Endodermal cell (in vitro differentiated cells): ENCODE data around the gene SS18L1. TPM values are rescaled to one million over a fixed set of nuclear protein-coding genes. Genes with fewer than 3 reads are reported as not detected.

Experiments
- DNase-seq: peaks from one replicate; pipeline ENCODE4 v3.0.0-alpha.2; 2017
- H3K27ac ChIP-seq: 2 replicates; pipeline ENCODE4 v1.5.1; 2013; ENCODE audit warnings: mild to moderate bottlenecking, low read depth, low read length, moderate library complexity
- H3K27me3 ChIP-seq: 2 replicates; pipeline ENCODE4 v1.6.1; 2013; ENCODE audit warnings: mild to moderate bottlenecking, low read length, moderate library complexity; ENCODE audit not compliant: insufficient read depth, control insufficient read depth, poor library complexity, severe bottlenecking
- H3K36me3 ChIP-seq: 2 replicates; pipeline ENCODE4 v1.7.0; 2013; ENCODE audit warnings: mild to moderate bottlenecking, low read length, moderate library complexity; ENCODE audit not compliant: control insufficient read depth, insufficient read depth
- H3K4me1 ChIP-seq: one replicate; pipeline ENCODE4 v1.7.0; 2013; ENCODE audit warnings: low read length; ENCODE audit not compliant: control insufficient read depth, insufficient read depth
- H3K4me3 ChIP-seq: 2 replicates; pipeline ENCODE4 v1.5.1; 2013; ENCODE audit warnings: mild to moderate bottlenecking, low read length, moderate library complexity
- H3K9ac ChIP-seq: 2 replicates; pipeline ENCODE4 v1.6.1; 2013; ENCODE audit warnings: mild to moderate bottlenecking, low read length, moderate library complexity; ENCODE audit not compliant: poor library complexity, severe bottlenecking; ENCODE audit errors: extremely low read depth
- H3K9me3 ChIP-seq: 2 replicates; pipeline ENCODE4 v1.6.1; 2013; ENCODE audit warnings: mild to moderate bottlenecking, low read length, moderate library complexity; ENCODE audit not compliant: control insufficient read depth
- H3K27ac Mint-ChIP-seq: 2 replicates; pipeline ENCODE4 v1.8.0; 2020; ENCODE audit warnings: mixed read lengths
- H3K27me3 Mint-ChIP-seq: 2 replicates; pipeline ENCODE4 v1.8.0; 2021; ENCODE audit warnings: mild to moderate bottlenecking, mixed read lengths; ENCODE audit not compliant: insufficient read depth
- H3K36me3 Mint-ChIP-seq: 2 replicates; pipeline ENCODE4 v1.8.0; 2020; ENCODE audit warnings: low read depth, mixed read lengths
- H3K4me1 Mint-ChIP-seq: 2 replicates; pipeline ENCODE4 v1.8.0; 2020; ENCODE audit warnings: mixed read lengths
- H3K4me3 Mint-ChIP-seq: 2 replicates; pipeline ENCODE4 v1.8.0; 2020; ENCODE audit warnings: mild to moderate bottlenecking, moderate library complexity, mixed read lengths
- H3K9me3 Mint-ChIP-seq: 2 replicates; pipeline ENCODE4 v1.8.0; 2020; ENCODE audit warnings: mild to moderate bottlenecking, mixed read lengths
- WGBS, 2 experiments: methylation state at CpG; one replicate each; pipeline versions ENCODE4 v1.1.5 to v1.1.7; 2013; ENCODE audit warnings: missing lambda C conversion rate in 2 of 2, mixed read lengths in 1 of 2; ENCODE audit not compliant: insufficient coverage in 1 of 2, insufficient read length in 1 of 2; 5-methylcytosine and 5-hydroxymethylcytosine counted together
- total RNA-seq, 2 donors: library from RNA; stranded (reverse); fragmentation: NEBNext Ultra II Directional in 1 of 2; extraction: Animal tissue kit (Norgen Biotek cat#: 25700) in 1 of 2; gene quantifications; 2 replicates in 1 of 2; 3 replicates in 1 of 2; pipeline ENCODE4 v1.2.1, GENCODE V29; 2021
- TF ChIP-seq, protein P1 (sequence below): fragments of 200-600 bp; sonication (generic); conservative IDR thresholded peaks from 2 replicates; pipeline ENCODE4 v1.5.0; 2021; ENCODE audit warnings: antibody characterized with exemption, mild to moderate bottlenecking

SS18L1 gene
- total RNA-seq, 2 donors from 2014 or later, result 23.2 to 28.8 TPM

DNA sequence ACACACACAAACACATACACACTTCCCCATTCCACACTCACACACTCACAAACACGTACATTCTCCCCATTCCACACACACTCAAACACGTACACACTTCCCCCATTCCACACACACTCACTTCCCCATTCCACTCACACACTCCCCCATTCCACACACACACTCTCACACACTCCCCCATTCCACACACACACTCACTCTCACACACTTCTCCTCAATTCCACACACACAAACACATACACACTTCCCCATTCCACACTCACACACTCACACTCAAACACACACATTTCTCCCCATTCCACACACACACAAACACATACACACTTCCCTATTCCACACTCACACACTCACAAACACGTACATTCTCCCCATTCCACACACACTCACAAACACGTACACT is 86.1 kb downstream of the SS18L1 start:
- Mint-ChIP-seq H3K4me3 (no peak overlapping the region), H3K9me3 (peaks cover 1% of the 10 kb centered on the region), H3K4me1 (no peaks in the 10 kb centered on the region), H3K36me3 (no peaks in the 10 kb centered on the region), H3K27ac (no peak overlapping the region), H3K27me3 (peaks cover 21% of the 10 kb centered on the region)
- no peak overlapping the region for H3K4me3 ChIP-seq
- peaks cover 20% of the 10 kb centered on the region for H3K27me3 ChIP-seq
- no peaks in the 10 kb centered on the region for H3K4me1 ChIP-seq
- WGBS, 2 experiments, result 67 to 72% methylated on average over 4 of the region's 4 CpGs
- TF ChIP-seq, protein P1, sequence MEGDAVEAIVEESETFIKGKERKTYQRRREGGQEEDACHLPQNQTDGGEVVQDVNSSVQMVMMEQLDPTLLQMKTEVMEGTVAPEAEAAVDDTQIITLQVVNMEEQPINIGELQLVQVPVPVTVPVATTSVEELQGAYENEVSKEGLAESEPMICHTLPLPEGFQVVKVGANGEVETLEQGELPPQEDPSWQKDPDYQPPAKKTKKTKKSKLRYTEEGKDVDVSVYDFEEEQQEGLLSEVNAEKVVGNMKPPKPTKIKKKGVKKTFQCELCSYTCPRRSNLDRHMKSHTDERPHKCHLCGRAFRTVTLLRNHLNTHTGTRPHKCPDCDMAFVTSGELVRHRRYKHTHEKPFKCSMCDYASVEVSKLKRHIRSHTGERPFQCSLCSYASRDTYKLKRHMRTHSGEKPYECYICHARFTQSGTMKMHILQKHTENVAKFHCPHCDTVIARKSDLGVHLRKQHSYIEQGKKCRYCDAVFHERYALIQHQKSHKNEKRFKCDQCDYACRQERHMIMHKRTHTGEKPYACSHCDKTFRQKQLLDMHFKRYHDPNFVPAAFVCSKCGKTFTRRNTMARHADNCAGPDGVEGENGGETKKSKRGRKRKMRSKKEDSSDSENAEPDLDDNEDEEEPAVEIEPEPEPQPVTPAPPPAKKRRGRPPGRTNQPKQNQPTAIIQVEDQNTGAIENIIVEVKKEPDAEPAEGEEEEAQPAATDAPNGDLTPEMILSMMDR, result no peak
- no peak for DNase-seq
- H3K36me3 ChIP-seq, result no peaks in the 10 kb centered on the region
- no peaks in the 10 kb centered on the region for H3K9me3 ChIP-seq
- H3K9ac ChIP-seq, result no peak overlapping the region
- H3K27ac ChIP-seq, result no peak overlapping the region

DNA sequence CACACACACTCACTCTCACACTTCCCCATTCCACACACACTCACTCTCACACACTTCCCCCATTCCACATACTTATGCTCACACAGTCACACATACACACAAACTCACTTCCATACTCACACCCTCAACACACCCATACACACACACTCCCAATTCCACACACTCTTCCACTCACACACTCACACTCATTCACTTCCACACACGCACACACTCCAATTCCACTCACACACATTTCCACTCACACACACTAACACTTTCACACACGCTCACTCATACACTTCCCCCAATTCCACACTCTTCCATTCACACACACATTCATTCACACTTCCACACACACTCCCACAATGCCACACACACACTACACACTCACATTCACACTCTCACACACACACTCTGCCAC is 86.7 kb downstream of the SS18L1 start:
- H3K27ac Mint-ChIP-seq, result no peak overlapping the region
- no peaks in the 10 kb centered on the region for H3K4me1 Mint-ChIP-seq
- H3K4me3 Mint-ChIP-seq, result no peak overlapping the region
- Histone ChIP-seq H3K27ac (no peak overlapping the region), H3K9me3 (no peaks in the 10 kb centered on the region), H3K27me3 (peaks cover 14% of the 10 kb centered on the region), H3K4me1 (no peaks in the 10 kb centered on the region), H3K9ac (no peak overlapping the region), H3K4me3 (no peak overlapping the region), H3K36me3 (no peaks in the 10 kb centered on the region)
- H3K9me3 Mint-ChIP-seq, result peaks cover 1% of the 10 kb centered on the region
- H3K36me3 Mint-ChIP-seq, result no peaks in the 10 kb centered on the region
- TF ChIP-seq, protein P1, result no peak
- no peak for DNase-seq
- peaks cover 15% of the 10 kb centered on the region for H3K27me3 Mint-ChIP-seq
- WGBS, 2 experiments, result 91 to 100% methylated on average over 1 to 2 of the region's 2 CpGs

DNA sequence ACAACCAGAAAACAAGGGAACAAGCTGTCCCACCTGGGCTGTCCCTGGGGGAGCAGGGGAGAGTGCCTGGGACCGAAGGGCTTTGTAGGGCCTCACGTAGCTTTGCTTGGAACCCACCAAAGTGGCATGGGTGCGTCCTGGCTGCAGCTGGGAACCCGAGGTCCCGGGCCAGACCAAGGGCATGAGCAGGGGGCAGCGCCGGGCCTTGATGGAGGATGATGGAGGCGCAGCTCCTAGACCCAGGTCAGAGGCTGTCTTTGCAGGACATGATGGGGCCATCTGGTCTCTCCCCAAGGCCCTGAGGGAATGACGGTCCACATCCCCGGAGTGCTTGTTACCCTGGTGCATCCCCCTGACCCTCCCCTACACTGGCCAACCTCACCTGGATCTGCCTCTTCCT is 87.1 kb downstream of the SS18L1 start:
- 92 to 93% methylated on average over 5 to 10 of the region's 10 CpGs for WGBS, 2 experiments
- Mint-ChIP-seq H3K27me3 (peaks cover 10% of the 10 kb centered on the region), H3K4me3 (no peak overlapping the region), H3K36me3 (no peaks in the 10 kb centered on the region), H3K9me3 (peaks cover 1% of the 10 kb centered on the region), H3K4me1 (no peaks in the 10 kb centered on the region), H3K27ac (no peak overlapping the region)
- Histone ChIP-seq H3K9me3 (no peaks in the 10 kb centered on the region), H3K27ac (no peak overlapping the region), H3K27me3 (peaks cover 9% of the 10 kb centered on the region), H3K9ac (no peak overlapping the region), H3K4me3 (no peak overlapping the region), H3K36me3 (no peaks in the 10 kb centered on the region), H3K4me1 (no peaks in the 10 kb centered on the region)
- DNase-seq, result no peak
- TF ChIP-seq, protein P1, result no peak
